Measurements from ENCODE around the gene TRMO. TPM values are rescaled to one million over a fixed set of nuclear protein-coding genes. Genes with fewer than 3 reads are reported as not detected.

TRMO gene
- total RNA-seq, 1 experiment from 2014 or later: 8.6 TPM

DNA sequence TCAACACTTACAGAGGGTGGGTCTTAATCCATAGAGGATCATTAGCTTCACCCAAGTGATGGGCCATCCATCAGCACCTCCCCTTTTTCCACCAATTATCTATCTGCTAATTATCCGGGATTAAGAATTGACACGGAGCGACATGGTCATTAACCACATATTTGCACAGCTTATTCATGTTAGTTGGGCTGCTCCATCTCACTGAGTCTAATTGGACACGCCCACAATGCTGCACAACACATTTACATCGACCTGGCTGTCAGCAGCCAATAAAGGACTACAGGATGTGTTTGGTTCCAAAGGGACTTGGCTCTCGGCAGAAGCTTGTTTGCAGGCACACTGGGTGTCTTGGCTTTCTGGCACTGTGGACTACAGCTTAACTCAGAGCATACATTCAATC, 47.7 kb downstream of the TRMO start:
- Histone ChIP-seq H2AK5ac (ENCODE audit: insufficient read length, low read length) (no peak overlapping the region), H3K9ac (ENCODE audit: extremely low read depth, insufficient read length, low read length) (no peak overlapping the region), H3K4ac (ENCODE audit: low read depth, low read length) (no peak overlapping the region), H4K8ac (replicated peaks; ENCODE audit: insufficient read length, low read depth, low read length) (no peak overlapping the region), H2BK120ac (ENCODE audit: low read depth, low read length, poor library complexity, severe bottlenecking) (no peak overlapping the region), H2BK5ac (ENCODE audit: insufficient read length, low read length) (no peak overlapping the region), H3K79me2 (ENCODE audit: insufficient read depth, low read length) (no peaks in the 10 kb centered on the region), H2BK12ac (ENCODE audit: insufficient read length, low read depth, low read length) (no peak overlapping the region), H3K4me2 (ENCODE audit: insufficient read depth, insufficient read length, low read length) (no peak overlapping the region), H3K14ac (ENCODE audit: insufficient read depth, low read length) (no peak overlapping the region), H3K27me3 (ENCODE audit: insufficient read depth, low read length) (no peaks in the 10 kb centered on the region), H3T11ph (ENCODE audit: low read length) (no peak overlapping the region), H3K27ac (ENCODE audit: insufficient read length, low read depth, low read length) (no peak overlapping the region), H3K79me1 (ENCODE audit: insufficient read depth, low read depth, low read length, poor library complexity, severe bottlenecking) (no peaks in the 10 kb centered on the region), H2BK15ac (ENCODE audit: low read depth, low read length) (no peak overlapping the region), H4K91ac (ENCODE audit: insufficient read length, low read depth, low read length) (no peak overlapping the region), H3K23me2 (ENCODE audit: insufficient read length, low read depth, low read length, poor library complexity, severe bottlenecking) (no peaks in the 10 kb centered on the region), H3K18ac (ENCODE audit: insufficient read length, low read depth, low read length) (no peak overlapping the region), H3K9me3 (ENCODE audit: control insufficient read depth, low read depth, low read length) (no peaks in the 10 kb centered on the region), H4K20me1 (ENCODE audit: control insufficient read depth, insufficient read depth, insufficient read length) (no peaks in the 10 kb centered on the region), H2BK20ac (ENCODE audit: low read depth, low read length, poor library complexity, severe bottlenecking) (no peak overlapping the region), H3K56ac (ENCODE audit: insufficient read length, low read depth, low read length) (no peak overlapping the region), H4K5ac (ENCODE audit: insufficient read length, low read depth, low read length) (no peak overlapping the region), H3K4me1 (ENCODE audit: insufficient read depth, low read length) (no peaks in the 10 kb centered on the region; the same call in 1 of the 2 replicates), H3K23ac (ENCODE audit: insufficient read length, low read depth, low read length) (no peak overlapping the region), H2AFZ (ENCODE audit: low read length) (no peak overlapping the region)
- Mint-ChIP-seq H3K4me3 (no peak overlapping the region), H3K36me3 (ENCODE audit: insufficient read depth in 1 of 3, low read depth in 3 of 3) (no peaks in the 10 kb centered on the region; a peak in 1 of 7 replicates), H3K4me1 (peaks cover 8 to 12% of the 10 kb centered on the region in 2 experiments), H3K27me3 (ENCODE audit: low read depth) (peaks cover 51% of the 10 kb centered on the region), H3K27ac (no peak overlapping the region), H3K9me3 (peaks cover 2 to 4% of the 10 kb centered on the region in 2 experiments; a peak in 3 of 5 replicates)
- no peak for DNase-seq
- TF ChIP-seq, protein P1, sequence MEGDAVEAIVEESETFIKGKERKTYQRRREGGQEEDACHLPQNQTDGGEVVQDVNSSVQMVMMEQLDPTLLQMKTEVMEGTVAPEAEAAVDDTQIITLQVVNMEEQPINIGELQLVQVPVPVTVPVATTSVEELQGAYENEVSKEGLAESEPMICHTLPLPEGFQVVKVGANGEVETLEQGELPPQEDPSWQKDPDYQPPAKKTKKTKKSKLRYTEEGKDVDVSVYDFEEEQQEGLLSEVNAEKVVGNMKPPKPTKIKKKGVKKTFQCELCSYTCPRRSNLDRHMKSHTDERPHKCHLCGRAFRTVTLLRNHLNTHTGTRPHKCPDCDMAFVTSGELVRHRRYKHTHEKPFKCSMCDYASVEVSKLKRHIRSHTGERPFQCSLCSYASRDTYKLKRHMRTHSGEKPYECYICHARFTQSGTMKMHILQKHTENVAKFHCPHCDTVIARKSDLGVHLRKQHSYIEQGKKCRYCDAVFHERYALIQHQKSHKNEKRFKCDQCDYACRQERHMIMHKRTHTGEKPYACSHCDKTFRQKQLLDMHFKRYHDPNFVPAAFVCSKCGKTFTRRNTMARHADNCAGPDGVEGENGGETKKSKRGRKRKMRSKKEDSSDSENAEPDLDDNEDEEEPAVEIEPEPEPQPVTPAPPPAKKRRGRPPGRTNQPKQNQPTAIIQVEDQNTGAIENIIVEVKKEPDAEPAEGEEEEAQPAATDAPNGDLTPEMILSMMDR (conservative IDR thresholded peaks at IDR 0.05): no peak
- no CpG with 5 or more reads among the region's 6 CpGs for WGBS (ENCODE audit: extremely low coverage, insufficient read length, low lambda C conversion rate)

Measured in H9 (cell line).